NB4 (cell line): ENCODE data around the gene HBB.

Source experiments
- MAX ChIP-seq: IDR thresholded peaks from 2 replicates; pipeline ENCODE4 v1.6.1; 2011; ENCODE audit warnings: low read depth, low read length
- MYC ChIP-seq: IDR thresholded peaks from 2 replicates; pipeline ENCODE4 v1.6.1; 2011; ENCODE audit warnings: low read depth, low read length
- POLR2A ChIP-seq: IDR thresholded peaks from 2 replicates; pipeline ENCODE4 v1.6.1; 2011; ENCODE audit warnings: mild to moderate bottlenecking; ENCODE audit not compliant: insufficient read length; ENCODE audit errors: extremely low read depth
- TF ChIP-seq, protein P1 (sequence below): IDR thresholded peaks from one replicate; pipeline ENCODE4 v1.5.1; 2012; ENCODE audit warnings: low read depth, low read length

DNA sequence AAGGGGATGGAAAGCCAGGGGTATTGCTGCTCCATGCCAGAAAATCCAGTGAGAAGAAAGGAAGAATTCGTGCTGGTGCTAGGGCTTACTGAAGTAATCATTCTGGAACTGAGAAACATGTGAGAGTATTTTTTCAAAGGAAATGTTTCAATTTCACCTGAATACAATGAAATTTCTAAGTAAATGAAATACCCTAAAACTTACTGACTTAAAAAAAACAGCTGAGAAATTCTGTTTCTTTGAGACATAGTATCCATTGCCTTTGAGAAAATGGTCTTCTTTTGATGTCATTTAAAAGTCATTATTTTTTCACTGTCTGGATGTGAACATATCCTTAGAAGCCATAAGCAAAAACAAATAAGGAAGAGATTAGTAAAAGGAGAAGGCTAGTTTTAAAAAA lies 26.3 kb downstream of the HBB start, which contains the start of gene OR51V1:
- TF ChIP-seq, protein P1, sequence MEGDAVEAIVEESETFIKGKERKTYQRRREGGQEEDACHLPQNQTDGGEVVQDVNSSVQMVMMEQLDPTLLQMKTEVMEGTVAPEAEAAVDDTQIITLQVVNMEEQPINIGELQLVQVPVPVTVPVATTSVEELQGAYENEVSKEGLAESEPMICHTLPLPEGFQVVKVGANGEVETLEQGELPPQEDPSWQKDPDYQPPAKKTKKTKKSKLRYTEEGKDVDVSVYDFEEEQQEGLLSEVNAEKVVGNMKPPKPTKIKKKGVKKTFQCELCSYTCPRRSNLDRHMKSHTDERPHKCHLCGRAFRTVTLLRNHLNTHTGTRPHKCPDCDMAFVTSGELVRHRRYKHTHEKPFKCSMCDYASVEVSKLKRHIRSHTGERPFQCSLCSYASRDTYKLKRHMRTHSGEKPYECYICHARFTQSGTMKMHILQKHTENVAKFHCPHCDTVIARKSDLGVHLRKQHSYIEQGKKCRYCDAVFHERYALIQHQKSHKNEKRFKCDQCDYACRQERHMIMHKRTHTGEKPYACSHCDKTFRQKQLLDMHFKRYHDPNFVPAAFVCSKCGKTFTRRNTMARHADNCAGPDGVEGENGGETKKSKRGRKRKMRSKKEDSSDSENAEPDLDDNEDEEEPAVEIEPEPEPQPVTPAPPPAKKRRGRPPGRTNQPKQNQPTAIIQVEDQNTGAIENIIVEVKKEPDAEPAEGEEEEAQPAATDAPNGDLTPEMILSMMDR = no peak
- no peak for TF ChIP-seq MYC
- no peak for TF ChIP-seq POLR2A
- no peak for TF ChIP-seq MAX
